Limb (tissue), 2 donors: Measurements from ENCODE around the gene SUSD1.
"Not testable (repeated sequence)": the region's sequence is repeated elsewhere in the genome, so short reads cannot be mapped to it uniquely, and the experiment has no call there.

Experiments used
- DNase-seq, 2 donors: peaks; one replicate each; pipeline ENCODE4 v3.0.0-alpha.2; 2016; ENCODE audit errors: extremely low spot score in 2 of 2

The SUSD1 gene

GRCh38 chr9:112097712-112098688, 77.1 kb downstream of the SUSD1 start:
- peak; percentile 65 to 73 for DNase-seq

DNA sequence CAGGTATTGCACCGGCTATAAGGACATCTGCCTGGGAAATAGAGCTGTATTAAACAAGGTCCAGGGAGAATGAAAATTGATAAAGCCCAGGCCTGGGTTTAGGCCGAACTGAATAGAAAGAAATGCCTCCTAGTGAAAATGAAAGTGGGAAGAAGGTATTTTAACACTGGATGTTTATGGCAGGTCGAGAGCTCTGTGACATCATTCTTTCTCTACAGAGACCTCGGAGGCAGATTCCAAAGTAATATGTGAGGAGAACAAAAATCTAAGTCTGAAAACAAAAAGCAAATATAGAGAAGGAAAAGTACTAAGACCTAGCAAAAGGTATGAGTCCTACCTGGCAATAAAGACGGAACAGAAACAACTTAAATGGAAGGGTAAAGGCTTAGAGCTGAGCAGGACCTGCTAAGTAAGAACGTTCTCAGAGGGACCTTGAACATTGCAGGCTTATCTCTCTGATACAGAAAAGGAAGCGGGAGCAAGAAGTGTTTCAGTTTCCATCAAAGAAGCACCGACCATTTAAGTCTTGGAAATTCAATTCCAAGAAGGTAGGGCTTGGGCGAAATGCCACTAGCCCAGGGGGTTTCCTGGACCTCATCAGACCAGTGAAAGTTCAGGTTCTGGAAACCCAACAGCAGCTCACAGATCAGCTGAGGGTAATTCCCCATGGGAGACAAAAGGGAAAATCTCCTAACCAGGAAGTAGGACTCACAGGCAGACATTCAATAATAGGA, 80.0 kb downstream of the SUSD1 start:
- no peak for DNase-seq

- no peak for DNase-seq
These were observed 80.9 kb downstream of the SUSD1 start for GRCh38 chr9:112094241-112094640.

DNA sequence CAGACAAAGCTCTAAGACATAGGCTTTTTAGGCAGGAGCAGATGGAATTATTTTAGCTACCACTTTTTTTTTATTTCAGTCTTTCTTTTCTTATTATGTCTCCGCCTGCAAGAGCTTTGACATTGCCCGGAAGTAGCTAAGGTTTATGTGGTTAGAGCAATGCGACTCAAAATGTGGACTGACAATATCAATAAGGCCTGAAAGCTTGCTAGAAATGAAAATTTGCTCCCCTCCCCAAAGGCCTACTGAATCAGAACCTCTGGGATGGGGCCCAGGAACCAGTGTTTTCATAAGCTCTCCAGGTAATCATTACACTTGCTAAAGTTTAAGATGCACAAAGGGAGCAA, 81.3 kb downstream of the SUSD1 start:
- no peak for DNase-seq

GRCh38 chr9:112093147-112093869, 81.8 kb downstream of the SUSD1 start:
- no peak for DNase-seq

DNA sequence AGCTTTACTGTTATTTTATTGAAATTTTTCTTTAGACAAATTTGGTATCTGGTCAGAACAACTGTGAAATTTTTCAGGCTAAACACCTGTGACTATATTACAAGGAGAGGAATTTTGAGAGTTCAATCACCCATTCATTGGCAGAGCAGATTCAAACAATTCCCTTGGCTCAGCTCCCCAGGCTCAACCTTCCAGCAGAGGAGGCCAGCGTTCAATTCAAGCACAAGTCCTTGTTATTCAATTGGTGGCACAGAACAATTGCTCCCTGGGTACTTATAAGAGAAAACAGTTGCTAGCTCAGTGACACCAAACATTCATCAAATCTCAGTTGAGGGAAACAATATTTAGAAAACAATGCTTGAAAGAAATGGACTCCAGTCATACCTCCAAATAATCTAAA, 83.3 kb downstream of the SUSD1 start:
- DNase-seq: no peak

- DNase-seq: no peak
These were observed 87.6 kb downstream of the SUSD1 start for GRCh38 chr9:112087506-112087905.

GRCh38 chr9:112086627-112087026, 88.5 kb downstream of the SUSD1 start:
- DNase-seq: peak in 1 of 2 donors; percentile 55

- no peak for DNase-seq
These were observed 90.2 kb downstream of the SUSD1 start for GRCh38 chr9:112084907-112085306.

- DNase-seq: no peak
These were observed 90.8 kb downstream of the SUSD1 start for GRCh38 chr9:112084334-112084733.

- no peak for DNase-seq
These were observed 93.0 kb downstream of the SUSD1 start for GRCh38 chr9:112081918-112082729.

- DNase-seq: no peak
These were observed 94.1 kb downstream of the SUSD1 start for GRCh38 chr9:112080831-112081542.

DNA sequence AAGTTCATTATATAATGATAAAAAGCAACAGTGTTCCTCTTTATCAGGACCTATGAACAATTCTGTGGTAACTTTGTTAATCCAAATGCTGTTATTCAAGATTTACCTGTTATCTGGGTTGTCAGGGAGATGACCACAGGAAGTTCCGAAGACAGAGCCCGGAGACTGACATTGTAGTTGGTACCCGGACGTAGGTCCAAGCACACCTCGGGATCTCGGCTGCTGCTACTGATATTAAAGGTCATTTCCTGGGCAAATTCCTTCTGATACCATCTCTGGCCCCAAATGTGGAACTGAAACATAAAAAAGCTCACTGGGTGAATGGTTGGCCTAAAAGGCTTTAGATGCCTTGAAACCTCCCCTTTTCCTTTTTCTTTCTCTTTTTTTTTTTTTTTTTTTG, 96.7 kb downstream of the SUSD1 start:
- DNase-seq: no peak

DNA sequence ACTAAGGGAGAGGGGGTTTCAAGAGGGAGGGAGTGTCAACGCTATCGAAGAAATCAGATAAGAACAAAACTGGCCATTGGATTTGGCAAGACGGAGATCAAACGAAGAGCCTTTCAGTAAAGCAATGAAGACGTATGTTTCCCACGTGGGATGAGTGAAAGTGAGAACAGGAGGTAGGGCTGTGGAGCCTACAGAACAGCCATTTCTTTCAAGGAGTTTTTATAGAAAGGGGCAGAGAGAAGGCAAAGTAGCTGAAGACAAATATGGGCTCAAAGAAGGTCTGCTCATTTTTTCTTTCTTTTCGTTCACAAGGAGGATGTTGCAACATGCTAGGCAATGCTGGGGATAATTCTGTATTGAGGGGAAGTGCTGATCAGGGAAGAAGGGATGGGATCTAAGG, 98.3 kb downstream of the SUSD1 start:
- no peak for DNase-seq

DNA sequence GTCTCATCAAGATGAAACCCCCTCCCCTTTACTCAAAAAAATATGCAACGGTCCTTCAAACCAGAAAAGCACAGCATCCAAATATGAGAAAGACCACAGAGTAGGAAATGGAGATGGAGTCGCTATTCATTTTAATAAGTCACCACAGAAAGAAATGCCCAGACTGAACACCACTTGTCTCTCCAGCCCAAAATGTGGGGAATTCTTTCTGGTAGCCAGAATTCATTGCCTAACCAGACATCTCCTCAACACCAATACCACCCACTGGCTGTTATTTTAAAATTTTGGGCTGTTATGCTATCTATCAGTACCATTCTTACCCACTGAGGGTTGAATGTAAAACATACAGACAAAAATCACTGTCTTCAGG, 100.1 kb downstream of the SUSD1 start:
- no peak for DNase-seq

DNA sequence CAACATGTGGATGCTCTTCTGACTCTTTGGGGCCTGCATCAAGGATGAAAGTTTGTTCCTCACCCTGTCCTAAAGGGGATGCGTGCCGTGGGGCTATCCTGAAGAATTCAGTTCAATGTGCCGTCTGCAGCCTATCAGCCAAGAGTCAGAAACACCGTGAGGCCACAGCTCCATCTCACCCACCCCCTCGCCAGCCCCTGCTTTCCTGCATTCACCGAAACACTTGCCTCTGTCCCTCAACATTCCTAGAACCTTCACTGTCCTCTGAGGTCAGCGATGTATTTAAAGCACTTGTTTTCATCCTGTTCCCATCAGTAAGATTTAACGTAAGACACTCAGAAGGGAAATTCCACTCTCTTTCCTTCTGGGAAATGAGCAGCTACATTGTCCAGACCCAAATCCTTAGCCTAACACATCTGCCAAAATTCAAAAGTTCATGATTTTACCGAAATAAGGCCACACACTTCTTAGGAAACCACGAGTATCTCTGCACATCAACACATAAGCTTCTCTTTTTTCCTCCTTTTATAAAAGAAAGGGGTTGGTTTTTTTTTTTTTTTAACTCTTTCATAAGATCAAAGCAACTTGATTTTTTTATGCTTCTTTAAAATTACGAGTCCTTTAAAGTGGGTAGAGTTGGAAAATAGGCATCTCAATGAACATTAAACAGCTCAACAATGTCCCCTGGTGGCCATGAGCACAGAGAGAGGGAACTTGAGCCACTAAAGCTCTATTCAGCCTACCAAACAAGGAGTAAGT, 100.7 kb downstream of the SUSD1 start:
- DNase-seq: peak; percentile 74 to 89

GRCh38 chr9:112073639-112074173, 101.4 kb downstream of the SUSD1 start:
- not testable (repeated sequence) for DNase-seq

DNA sequence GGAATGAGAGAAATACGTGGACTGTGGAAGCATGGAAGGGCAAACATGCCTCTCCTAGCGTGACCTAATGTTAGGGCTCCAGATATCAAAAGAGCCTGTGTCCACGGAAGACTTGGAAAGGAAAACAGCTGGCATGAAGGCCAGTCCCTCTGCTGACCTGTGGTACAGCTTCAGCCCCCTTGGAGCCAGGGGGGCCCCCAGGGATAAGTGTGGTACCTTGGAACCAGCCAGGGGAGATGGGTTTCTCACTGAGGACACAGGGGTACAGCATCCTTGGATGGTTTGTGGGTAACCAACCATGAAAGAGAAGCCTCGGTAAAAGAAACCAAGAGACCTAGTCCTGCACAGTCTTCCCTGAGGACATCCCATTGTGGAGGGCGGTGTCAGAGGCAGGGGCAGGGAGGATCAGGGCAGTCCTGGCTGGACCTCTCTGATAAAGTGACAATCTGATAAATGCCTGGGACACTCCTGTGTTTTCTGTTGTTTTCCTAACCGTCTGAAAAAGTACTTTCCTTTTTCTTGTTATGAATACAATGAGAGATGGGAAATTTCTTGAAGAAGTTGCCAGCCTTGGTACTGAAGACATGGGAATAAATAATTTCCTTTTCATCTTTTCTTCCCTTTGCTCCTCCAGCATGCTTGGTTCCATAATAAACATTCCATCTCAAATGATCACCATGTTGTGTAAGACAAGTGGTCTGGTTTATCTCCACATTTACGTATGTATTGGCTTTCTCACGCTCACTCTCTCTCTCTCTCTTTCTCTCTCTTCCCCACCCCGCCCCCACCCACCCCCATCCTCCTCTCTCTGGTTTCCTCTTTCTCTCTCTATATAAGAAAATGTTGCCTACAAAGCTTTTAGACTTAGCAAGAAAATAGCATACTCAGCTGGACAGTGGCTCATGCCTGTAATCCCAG, 102.1 kb downstream of the SUSD1 start:
- DNase-seq: no peak
